ENCODE measurements around the gene KDM5B.

KDM5B gene

GRCh38 chr1:202786804-202787203 lies 21.4 kb downstream of the KDM5B start:
- H3K27me3 ChIP-seq (ENCODE audit: insufficient read depth, low read length) = no peaks in the 10 kb centered on the region
- H3K4me1 ChIP-seq (ENCODE audit: insufficient read depth, low read length) = no peaks in the 10 kb centered on the region; the same call in 1 of the 2 replicates
- peaks cover 2% of the 10 kb centered on the region; the same call in 1 of the 2 replicates for H3K36me3 ChIP-seq (ENCODE audit: insufficient read depth, low read length)
- H3K27ac ChIP-seq (ENCODE audit: low read depth, low read length) = no peak overlapping the region
- WGBS = 73% methylated on average over 4 of the region's 4 CpGs
- H3K9me3 ChIP-seq (ENCODE audit: insufficient read depth, low read depth, low read length) = no peaks in the 10 kb centered on the region
- H3K9ac ChIP-seq (ENCODE audit: low read depth, low read length) = no peak overlapping the region
- H3K4me3 ChIP-seq (ENCODE audit: low read length) = no peak overlapping the region

GRCh38 chr1:202781180-202781579 lies 27.0 kb downstream of the KDM5B start:
- Histone ChIP-seq H3K27ac (ENCODE audit: low read depth, low read length) (no peak overlapping the region), H3K4me3 (ENCODE audit: low read length) (no peak overlapping the region), H3K4me1 (ENCODE audit: insufficient read depth, low read length) (no peaks in the 10 kb centered on the region), H3K9me3 (ENCODE audit: insufficient read depth, low read depth, low read length) (no peaks in the 10 kb centered on the region), H3K27me3 (ENCODE audit: insufficient read depth, low read length) (no peaks in the 10 kb centered on the region), H3K9ac (ENCODE audit: low read depth, low read length) (no peak overlapping the region), H3K36me3 (ENCODE audit: insufficient read depth, low read length) (peaks cover 19% of the 10 kb centered on the region)
- 91% methylated on average over 3 of the region's 4 CpGs for WGBS

GRCh38 chr1:202770135-202770534 lies 38.1 kb downstream of the KDM5B start:
- Histone ChIP-seq H3K4me3 (ENCODE audit: low read length) (no peak overlapping the region), H3K9me3 (ENCODE audit: insufficient read depth, low read depth, low read length) (no peaks in the 10 kb centered on the region), H3K9ac (ENCODE audit: low read depth, low read length) (no peak overlapping the region), H3K27me3 (ENCODE audit: insufficient read depth, low read length) (no peaks in the 10 kb centered on the region), H3K36me3 (ENCODE audit: insufficient read depth, low read length) (peaks cover 92% of the 10 kb centered on the region), H3K27ac (ENCODE audit: low read depth, low read length) (no peak overlapping the region), H3K4me1 (ENCODE audit: insufficient read depth, low read length) (no peaks in the 10 kb centered on the region)
- WGBS = 94% methylated on average over 2 of the region's 2 CpGs

- no peaks in the 10 kb centered on the region for H3K4me1 ChIP-seq (ENCODE audit: insufficient read depth, low read length)
- WGBS = 97% methylated on average over 1 of the region's 1 CpG
- H3K4me3 ChIP-seq (ENCODE audit: low read length) = no peak overlapping the region
- H3K36me3 ChIP-seq (ENCODE audit: insufficient read depth, low read length) = peaks cover 95% of the 10 kb centered on the region
- no peaks in the 10 kb centered on the region for H3K9me3 ChIP-seq (ENCODE audit: insufficient read depth, low read depth, low read length)
- H3K27ac ChIP-seq (ENCODE audit: low read depth, low read length) = no peak overlapping the region
- no peak overlapping the region for H3K9ac ChIP-seq (ENCODE audit: low read depth, low read length)
- H3K27me3 ChIP-seq (ENCODE audit: insufficient read depth, low read length) = no peaks in the 10 kb centered on the region
Measured at GRCh38 chr1:202765721-202766120, 42.5 kb downstream of the KDM5B start.

- no peaks in the 10 kb centered on the region for H3K4me1 ChIP-seq (ENCODE audit: insufficient read depth, low read length)
- no peak overlapping the region for H3K4me3 ChIP-seq (ENCODE audit: low read length)
- H3K9me3 ChIP-seq (ENCODE audit: insufficient read depth, low read depth, low read length) = no peaks in the 10 kb centered on the region
- H3K9ac ChIP-seq (ENCODE audit: low read depth, low read length) = no peak overlapping the region
- H3K27me3 ChIP-seq (ENCODE audit: insufficient read depth, low read length) = no peaks in the 10 kb centered on the region
- no peak overlapping the region for H3K27ac ChIP-seq (ENCODE audit: low read depth, low read length)
- peaks cover 100% of the 10 kb centered on the region for H3K36me3 ChIP-seq (ENCODE audit: insufficient read depth, low read length)
- 96% methylated on average over 2 of the region's 2 CpGs for WGBS
Measured at GRCh38 chr1:202762019-202762418, 46.2 kb downstream of the KDM5B start.

- peaks cover 100% of the 10 kb centered on the region for H3K36me3 ChIP-seq (ENCODE audit: insufficient read depth, low read length)
- WGBS = 93% methylated on average over 1 of the region's 1 CpG
- no peaks in the 10 kb centered on the region for H3K9me3 ChIP-seq (ENCODE audit: insufficient read depth, low read depth, low read length)
- H3K27me3 ChIP-seq (ENCODE audit: insufficient read depth, low read length) = no peaks in the 10 kb centered on the region
- H3K9ac ChIP-seq (ENCODE audit: low read depth, low read length) = no peak overlapping the region
- H3K4me3 ChIP-seq (ENCODE audit: low read length) = no peak overlapping the region
- no peak overlapping the region for H3K27ac ChIP-seq (ENCODE audit: low read depth, low read length)
- H3K4me1 ChIP-seq (ENCODE audit: insufficient read depth, low read length) = no peaks in the 10 kb centered on the region
Measured at GRCh38 chr1:202760589-202760988, 47.6 kb downstream of the KDM5B start.

- Histone ChIP-seq H3K36me3 (ENCODE audit: insufficient read depth, low read length) (peaks cover 100% of the 10 kb centered on the region), H3K4me3 (ENCODE audit: low read length) (no peak overlapping the region), H3K4me1 (ENCODE audit: insufficient read depth, low read length) (no peaks in the 10 kb centered on the region), H3K9ac (ENCODE audit: low read depth, low read length) (no peak overlapping the region), H3K9me3 (ENCODE audit: insufficient read depth, low read depth, low read length) (no peaks in the 10 kb centered on the region), H3K27me3 (ENCODE audit: insufficient read depth, low read length) (no peaks in the 10 kb centered on the region), H3K27ac (ENCODE audit: low read depth, low read length) (no peak overlapping the region)
- WGBS = 92% methylated on average over 2 of the region's 2 CpGs
Measured at GRCh38 chr1:202756391-202756790, 51.8 kb downstream of the KDM5B start.

GRCh38 chr1:202754293-202754692 lies 53.9 kb downstream of the KDM5B start:
- WGBS = 95% methylated on average over 2 of the region's 2 CpGs
- H3K9me3 ChIP-seq (ENCODE audit: insufficient read depth, low read depth, low read length) = no peaks in the 10 kb centered on the region
- H3K27me3 ChIP-seq (ENCODE audit: insufficient read depth, low read length) = no peaks in the 10 kb centered on the region
- H3K4me3 ChIP-seq (ENCODE audit: low read length) = no peak overlapping the region
- no peaks in the 10 kb centered on the region for H3K4me1 ChIP-seq (ENCODE audit: insufficient read depth, low read length)
- H3K27ac ChIP-seq (ENCODE audit: low read depth, low read length) = no peak overlapping the region
- peaks cover 100% of the 10 kb centered on the region for H3K36me3 ChIP-seq (ENCODE audit: insufficient read depth, low read length)
- no peak overlapping the region for H3K9ac ChIP-seq (ENCODE audit: low read depth, low read length)

GRCh38 chr1:202752774-202753173 lies 55.4 kb downstream of the KDM5B start:
- WGBS = 62% methylated on average over 3 of the region's 3 CpGs
- Histone ChIP-seq H3K4me3 (ENCODE audit: low read length) (no peak overlapping the region), H3K9me3 (ENCODE audit: insufficient read depth, low read depth, low read length) (no peaks in the 10 kb centered on the region), H3K27me3 (ENCODE audit: insufficient read depth, low read length) (no peaks in the 10 kb centered on the region), H3K4me1 (ENCODE audit: insufficient read depth, low read length) (no peaks in the 10 kb centered on the region), H3K27ac (ENCODE audit: low read depth, low read length) (no peak overlapping the region), H3K9ac (ENCODE audit: low read depth, low read length) (no peak overlapping the region), H3K36me3 (ENCODE audit: insufficient read depth, low read length) (peaks cover 100% of the 10 kb centered on the region)

GRCh38 chr1:202750761-202751160 lies 57.5 kb downstream of the KDM5B start:
- H3K4me3 ChIP-seq (ENCODE audit: low read length) = no peak overlapping the region
- H3K27ac ChIP-seq (ENCODE audit: low read depth, low read length) = no peak overlapping the region
- H3K27me3 ChIP-seq (ENCODE audit: insufficient read depth, low read length) = no peaks in the 10 kb centered on the region
- H3K9ac ChIP-seq (ENCODE audit: low read depth, low read length) = no peak overlapping the region
- no peaks in the 10 kb centered on the region for H3K9me3 ChIP-seq (ENCODE audit: insufficient read depth, low read depth, low read length)
- no peaks in the 10 kb centered on the region for H3K4me1 ChIP-seq (ENCODE audit: insufficient read depth, low read length)
- no CpG with 5 or more reads among the region's 1 CpG for WGBS
- peaks cover 100% of the 10 kb centered on the region for H3K36me3 ChIP-seq (ENCODE audit: insufficient read depth, low read length)

GRCh38 chr1:202750024-202750423 lies 58.2 kb downstream of the KDM5B start:
- H3K9ac ChIP-seq (ENCODE audit: low read depth, low read length) = no peak overlapping the region
- H3K27me3 ChIP-seq (ENCODE audit: insufficient read depth, low read length) = no peaks in the 10 kb centered on the region
- 97% methylated on average over 2 of the region's 2 CpGs for WGBS
- H3K4me3 ChIP-seq (ENCODE audit: low read length) = no peak overlapping the region
- no peaks in the 10 kb centered on the region for H3K4me1 ChIP-seq (ENCODE audit: insufficient read depth, low read length)
- no peaks in the 10 kb centered on the region for H3K9me3 ChIP-seq (ENCODE audit: insufficient read depth, low read depth, low read length)
- no peak overlapping the region for H3K27ac ChIP-seq (ENCODE audit: low read depth, low read length)
- H3K36me3 ChIP-seq (ENCODE audit: insufficient read depth, low read length) = peaks cover 100% of the 10 kb centered on the region

GRCh38 chr1:202745323-202745888 lies 62.8 kb downstream of the KDM5B start:
- Histone ChIP-seq H3K9ac (ENCODE audit: low read depth, low read length) (no peak overlapping the region), H3K27me3 (ENCODE audit: insufficient read depth, low read length) (no peaks in the 10 kb centered on the region), H3K27ac (ENCODE audit: low read depth, low read length) (no peak overlapping the region), H3K36me3 (ENCODE audit: insufficient read depth, low read length) (peaks cover 99% of the 10 kb centered on the region), H3K4me3 (ENCODE audit: low read length) (no peak overlapping the region), H3K9me3 (ENCODE audit: insufficient read depth, low read depth, low read length) (peaks cover 8% of the 10 kb centered on the region; the same call in 1 of the 2 replicates), H3K4me1 (ENCODE audit: insufficient read depth, low read length) (no peaks in the 10 kb centered on the region)
- 100% methylated on average over 3 of the region's 3 CpGs for WGBS

Data from HUES64 (cell line).